Measurements from ENCODE around the gene HTT-AS.

HTT-AS gene

DNA sequence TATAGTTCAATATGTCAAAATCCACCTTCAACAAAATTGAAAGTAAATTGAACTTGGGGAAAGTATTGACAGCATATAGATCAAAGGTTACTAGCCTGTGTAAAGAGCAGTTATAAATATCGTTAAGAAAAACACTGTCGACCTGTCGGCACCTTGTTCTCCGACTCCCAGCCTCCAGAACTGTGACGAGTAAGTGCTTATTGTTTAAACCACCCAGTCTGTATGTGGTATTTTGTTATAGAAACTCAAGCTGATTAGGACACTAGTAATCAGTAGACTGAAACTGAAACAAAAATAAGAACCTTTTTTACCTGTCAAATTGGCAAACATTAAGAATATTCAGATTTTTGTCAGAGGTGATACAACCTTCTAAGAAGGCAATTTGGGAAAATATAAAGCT lies 17.1 kb upstream of the HTT-AS start:
- Histone ChIP-seq H3K27ac (ENCODE audit: low read depth, low read length, poor library complexity, severe bottlenecking) (no peak overlapping the region), H3F3A (ENCODE audit: insufficient read depth, low read length) (no peaks in the 10 kb centered on the region), H3K4me2 (ENCODE audit: low read length) (no peak overlapping the region), H3K36me3 (ENCODE audit: insufficient read depth, low read length) (peaks cover 29% of the 10 kb centered on the region), H2AFZ (ENCODE audit: low read length) (no peak overlapping the region), H4K20me1 (ENCODE audit: insufficient read depth, low read length) (no peaks in the 10 kb centered on the region), H3K4me3 (ENCODE audit: low read depth, low read length, poor library complexity, severe bottlenecking) (no peak overlapping the region), H3K79me2 (ENCODE audit: insufficient read depth, low read length) (no peaks in the 10 kb centered on the region), H3K4me1 (ENCODE audit: insufficient read depth, low read length, severe bottlenecking) (no peaks in the 10 kb centered on the region), H3K27me3 (ENCODE audit: insufficient read depth, low read length) (no peaks in the 10 kb centered on the region), H3K9ac (ENCODE audit: low read length) (no peak overlapping the region), H3K9me3 (ENCODE audit: low read length) (no peaks in the 10 kb centered on the region), H3K9me2 (ENCODE audit: low read depth, low read length) (no peaks in the 10 kb centered on the region)
- TF ChIP-seq CTCF (IDR thresholded peaks at IDR 0.05; ENCODE audit: low read length), result no peak
- no peak for TF ChIP-seq EZH2 (IDR thresholded peaks at IDR 0.05; ENCODE audit: borderline replicate concordance, low read length)

DNA sequence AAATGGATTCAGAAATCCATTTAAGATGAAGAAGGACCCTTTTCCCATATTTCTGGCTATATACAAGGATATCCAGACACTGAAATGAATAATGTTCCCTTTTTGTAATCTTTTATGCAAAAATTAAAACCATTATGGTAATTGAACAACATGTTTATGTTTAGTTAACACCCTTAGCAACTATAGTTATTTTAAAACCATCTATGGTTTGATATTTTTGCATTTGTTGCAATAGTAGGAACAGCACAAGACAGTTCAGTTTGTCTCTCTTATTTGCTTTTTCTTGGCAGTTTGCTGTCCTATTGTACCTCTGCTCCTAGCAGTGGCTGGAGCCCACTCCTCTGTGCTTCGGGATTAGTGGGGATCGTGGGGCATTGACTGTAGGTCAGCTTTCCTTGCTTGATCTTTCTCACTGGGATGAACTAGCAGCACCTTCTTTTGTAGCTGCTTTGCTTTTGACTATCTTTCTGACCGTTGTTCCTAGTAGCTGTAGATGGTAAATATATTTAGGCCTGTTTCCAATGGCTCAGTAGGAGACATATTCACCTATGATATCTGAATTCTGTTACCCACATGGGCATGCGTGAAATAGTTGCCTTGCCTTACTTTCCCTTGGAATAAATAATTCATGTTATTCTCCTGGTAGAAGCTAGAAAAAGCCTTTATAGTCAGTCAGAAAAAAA lies 12.9 kb upstream of the HTT-AS start:
- TF ChIP-seq EZH2 (IDR thresholded peaks at IDR 0.05; ENCODE audit: borderline replicate concordance, low read length), result no peak
- no peak for TF ChIP-seq CTCF (IDR thresholded peaks at IDR 0.05; ENCODE audit: low read length)
- H3K36me3 ChIP-seq (ENCODE audit: insufficient read depth, low read length), result peaks cover 18% of the 10 kb centered on the region
- H3K79me2 ChIP-seq (ENCODE audit: insufficient read depth, low read length), result peaks cover under 1% of the 10 kb centered on the region; the same call in 1 of the 2 replicates

GRCh38 chr4:3085948-3086670 lies 11.8 kb upstream of the HTT-AS start:
- no peak overlapping the region for H3K27ac ChIP-seq (ENCODE audit: low read depth, low read length, poor library complexity, severe bottlenecking)
- H3K4me3 ChIP-seq (ENCODE audit: low read depth, low read length, poor library complexity, severe bottlenecking), result no peak overlapping the region
- H4K20me1 ChIP-seq (ENCODE audit: insufficient read depth, low read length), result no peaks in the 10 kb centered on the region
- no peaks in the 10 kb centered on the region for H3F3A ChIP-seq (ENCODE audit: insufficient read depth, low read length)
- H3K9me2 ChIP-seq (ENCODE audit: low read depth, low read length), result no peaks in the 10 kb centered on the region
- no peak overlapping the region for H3K4me2 ChIP-seq (ENCODE audit: low read length)
- no peak overlapping the region for H3K9ac ChIP-seq (ENCODE audit: low read length)
- H3K4me1 ChIP-seq (ENCODE audit: insufficient read depth, low read length, severe bottlenecking), result no peaks in the 10 kb centered on the region
- H3K79me2 ChIP-seq (ENCODE audit: insufficient read depth, low read length), result peaks cover 10% of the 10 kb centered on the region
- peaks cover 18% of the 10 kb centered on the region for H3K36me3 ChIP-seq (ENCODE audit: insufficient read depth, low read length)
- no peak overlapping the region for H2AFZ ChIP-seq (ENCODE audit: low read length)
- H3K27me3 ChIP-seq (ENCODE audit: insufficient read depth, low read length), result no peaks in the 10 kb centered on the region
- H3K9me3 ChIP-seq (ENCODE audit: low read length), result no peaks in the 10 kb centered on the region
- TF ChIP-seq CTCF (IDR thresholded peaks at IDR 0.05; ENCODE audit: low read length) (no peak), EZH2 (IDR thresholded peaks at IDR 0.05; ENCODE audit: borderline replicate concordance, low read length) (no peak)

More for the DNA sequence above, 12.9 kb upstream of the HTT-AS start:
- Histone ChIP-seq H3K4me3 (ENCODE audit: low read depth, low read length, poor library complexity, severe bottlenecking) (no peak overlapping the region), H3K27ac (ENCODE audit: low read depth, low read length, poor library complexity, severe bottlenecking) (no peak overlapping the region), H3K9ac (ENCODE audit: low read length) (no peak overlapping the region), H2AFZ (ENCODE audit: low read length) (no peak overlapping the region), H3K9me2 (ENCODE audit: low read depth, low read length) (no peaks in the 10 kb centered on the region), H3K4me1 (ENCODE audit: insufficient read depth, low read length, severe bottlenecking) (no peaks in the 10 kb centered on the region), H3F3A (ENCODE audit: insufficient read depth, low read length) (no peaks in the 10 kb centered on the region), H3K27me3 (ENCODE audit: insufficient read depth, low read length) (no peaks in the 10 kb centered on the region), H4K20me1 (ENCODE audit: insufficient read depth, low read length) (no peaks in the 10 kb centered on the region), H3K9me3 (ENCODE audit: low read length) (no peaks in the 10 kb centered on the region), H3K4me2 (ENCODE audit: low read length) (no peak overlapping the region)

Data from OCI-LY1 (cell line).